Measurements from ENCODE around the gene TECPR2. TPM values are rescaled to one million over a fixed set of nuclear protein-coding genes. Genes with fewer than 3 reads are reported as not detected.
A peak's percentile ranks its signal among the peaks of the same experiment; 100 is the strongest.

Gene TECPR2
- total and polyA plus RNA-seq, 4 donors = 2.0 to 12.6 (median 5.2) TPM

GRCh38 chr14:102370305-102370809 lies 7.6 kb downstream of the TECPR2 start:
- Histone ChIP-seq H3K27me3 (ENCODE audit: control insufficient read depth in 4 of 4, insufficient read depth in 4 of 4, low read length in 3 of 4) (no peaks in the 10 kb centered on the region), H3K27ac (ENCODE audit: low read depth in 1 of 2, low read length in 2 of 2) (no peak overlapping the region), H3K9me3 (ENCODE audit: control insufficient read depth in 4 of 4, low read length in 3 of 4) (no peaks in the 10 kb centered on the region), H3K36me3 (ENCODE audit: control insufficient read depth in 4 of 4, insufficient read depth in 3 of 4, low read depth in 1 of 4, low read length in 3 of 4) (no peaks in the 10 kb centered on the region), H3K4me3 (ENCODE audit: low read depth in 1 of 3, low read length in 3 of 3) (no peak overlapping the region), H3K9ac (ENCODE audit: low read depth in 1 of 2, low read length in 2 of 2) (no peak overlapping the region), H3K4me1 (ENCODE audit: control insufficient read depth in 4 of 4, insufficient read depth in 4 of 4, low read length in 3 of 4) (no peaks in the 10 kb centered on the region)
- TF ChIP-seq SP1 (IDR thresholded peaks at IDR 0.05) (no peak), RXRA (IDR thresholded peaks at IDR 0.05) (no peak), NR2F2 (IDR thresholded peaks at IDR 0.05) (no peak), FOXA1 (IDR thresholded peaks at IDR 0.05) (no peak), ZBTB33 (IDR thresholded peaks at IDR 0.05) (no peak), RAD21 (IDR thresholded peaks at IDR 0.05) (no peak)
- DNase-seq (ENCODE audit: low spot score) = no peak
- WGBS = 79% methylated on average over 11 of the region's 11 CpGs

- H3K9me3 ChIP-seq (ENCODE audit: control insufficient read depth in 4 of 4, low read length in 3 of 4) = no peaks in the 10 kb centered on the region
- no peak overlapping the region for H3K4me3 ChIP-seq (ENCODE audit: low read depth in 1 of 3, low read length in 3 of 3)
- no peaks in the 10 kb centered on the region for H3K27me3 ChIP-seq (ENCODE audit: control insufficient read depth in 4 of 4, insufficient read depth in 4 of 4, low read length in 3 of 4)
- H3K36me3 ChIP-seq (ENCODE audit: control insufficient read depth in 4 of 4, insufficient read depth in 3 of 4, low read depth in 1 of 4, low read length in 3 of 4) = no peaks in the 10 kb centered on the region
- no peak overlapping the region for H3K9ac ChIP-seq (ENCODE audit: low read depth in 1 of 2, low read length in 2 of 2)
- no peak for DNase-seq (ENCODE audit: low spot score)
- TF ChIP-seq YY1 (IDR thresholded peaks at IDR 0.05) (no peak), RAD21 (IDR thresholded peaks at IDR 0.05) (no peak), FOXA1 (IDR thresholded peaks at IDR 0.05) (no peak), RXRA (IDR thresholded peaks at IDR 0.05) (no peak), SP1 (IDR thresholded peaks at IDR 0.05) (no peak), HNF4A (conservative IDR thresholded peaks at IDR 0.05) (no peak), MAX (IDR thresholded peaks at IDR 0.05) (no peak), REST (IDR thresholded peaks at IDR 0.05) (no peak), NR2F2 (IDR thresholded peaks at IDR 0.05) (no peak), FOXA2 (IDR thresholded peaks at IDR 0.05) (no peak)
- H3K27ac ChIP-seq (ENCODE audit: low read depth in 1 of 2, low read length in 2 of 2) = peak overlapping the region in 1 of 2 donors; percentile 35
- WGBS = 90% methylated on average over 4 of the region's 4 CpGs
- peaks cover 0 to 8% (median 0%) of the 10 kb centered on the region in 4 donors for H3K4me1 ChIP-seq (ENCODE audit: control insufficient read depth in 4 of 4, insufficient read depth in 4 of 4, low read length in 3 of 4)
These were observed 8.6 kb downstream of the TECPR2 start for GRCh38 chr14:102371361-102371760.

GRCh38 chr14:102373110-102373509 lies 10.4 kb downstream of the TECPR2 start:
- Histone ChIP-seq H3K27me3 (ENCODE audit: control insufficient read depth in 4 of 4, insufficient read depth in 4 of 4, low read length in 3 of 4) (no peaks in the 10 kb centered on the region), H3K9me3 (ENCODE audit: control insufficient read depth in 4 of 4, low read length in 3 of 4) (no peaks in the 10 kb centered on the region), H3K4me3 (ENCODE audit: low read depth in 1 of 3, low read length in 3 of 3) (no peak overlapping the region), H3K4me1 (ENCODE audit: control insufficient read depth in 4 of 4, insufficient read depth in 4 of 4, low read length in 3 of 4) (peaks cover 0 to 9% (median 0%) of the 10 kb centered on the region in 4 donors), H3K27ac (ENCODE audit: low read depth in 1 of 2, low read length in 2 of 2) (no peak overlapping the region), H3K9ac (ENCODE audit: low read depth in 1 of 2, low read length in 2 of 2) (no peak overlapping the region), H3K36me3 (ENCODE audit: control insufficient read depth in 4 of 4, insufficient read depth in 3 of 4, low read depth in 1 of 4, low read length in 3 of 4) (peaks cover 0 to 5% (median 1%) of the 10 kb centered on the region in 4 donors)
- 93% methylated on average over 3 of the region's 3 CpGs for WGBS
- TF ChIP-seq EGR1 (IDR thresholded peaks at IDR 0.05; ENCODE audit: low read depth in 2 of 2) (no peak), REST (IDR thresholded peaks at IDR 0.05) (no peak), ATF3 (IDR thresholded peaks at IDR 0.05) (no peak), CTCF (IDR thresholded peaks at IDR 0.05; ENCODE audit: low read depth, low read length, missing input control) (no peak), FOXA1 (IDR thresholded peaks at IDR 0.05) (no peak), RAD21 (IDR thresholded peaks at IDR 0.05) (no peak), GABPA (IDR thresholded peaks at IDR 0.05 in 1 of 2, conservative IDR thresholded peaks at IDR 0.05 in 1 of 2) (no peak), TAF1 (conservative IDR thresholded peaks at IDR 0.05) (no peak)
- DNase-seq (ENCODE audit: low spot score) = no peak
